GDM1 (cell line): ENCODE results near the gene DGKB.

Experiments
- DNase-seq: peaks from one replicate; lab custom pipeline; 2025; lab: John Stamatoyannopoulos, UW

The DGKB gene

DNA sequence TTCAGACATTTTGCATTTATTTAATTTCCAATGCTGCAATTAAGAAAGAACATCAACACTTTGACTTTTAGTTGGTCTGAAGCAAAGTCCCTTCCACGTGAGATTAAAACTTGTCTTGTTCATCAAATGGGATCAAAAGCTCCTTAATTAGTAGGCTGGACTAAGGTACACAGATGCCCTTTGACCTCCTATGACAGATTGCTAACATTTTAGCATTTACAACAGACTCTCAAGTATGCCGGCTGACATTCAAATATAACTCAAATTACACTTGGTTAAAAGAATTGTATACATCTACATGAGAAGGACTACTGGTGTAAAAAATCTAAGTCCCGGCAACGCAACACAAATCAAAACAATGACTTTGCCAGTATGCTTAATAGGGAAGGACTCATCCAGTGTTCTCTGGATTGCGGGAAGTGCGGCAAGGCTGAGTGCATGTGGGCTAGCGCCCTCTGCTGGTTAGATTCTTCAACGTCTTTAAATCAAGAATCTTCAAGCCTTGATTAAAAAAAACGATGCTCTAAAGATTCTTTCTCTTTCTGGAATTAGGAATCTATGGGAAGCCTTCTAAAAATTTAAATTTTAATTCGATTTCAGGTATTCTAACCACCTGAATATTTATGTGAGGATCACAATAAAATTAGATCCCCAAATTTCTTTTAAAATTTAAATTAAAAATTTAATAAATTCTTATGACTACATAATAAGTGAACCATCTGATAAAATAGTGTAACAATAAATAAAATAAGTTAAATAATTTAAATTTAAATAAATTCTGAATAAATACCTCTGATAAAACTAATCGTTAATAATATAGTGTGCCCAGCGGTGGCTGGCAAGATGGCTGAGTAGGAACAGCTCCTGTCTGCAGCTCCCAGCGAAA lies 444.7 kb downstream of the DGKB start:
- DNase-seq: peak; percentile 2

DNA sequence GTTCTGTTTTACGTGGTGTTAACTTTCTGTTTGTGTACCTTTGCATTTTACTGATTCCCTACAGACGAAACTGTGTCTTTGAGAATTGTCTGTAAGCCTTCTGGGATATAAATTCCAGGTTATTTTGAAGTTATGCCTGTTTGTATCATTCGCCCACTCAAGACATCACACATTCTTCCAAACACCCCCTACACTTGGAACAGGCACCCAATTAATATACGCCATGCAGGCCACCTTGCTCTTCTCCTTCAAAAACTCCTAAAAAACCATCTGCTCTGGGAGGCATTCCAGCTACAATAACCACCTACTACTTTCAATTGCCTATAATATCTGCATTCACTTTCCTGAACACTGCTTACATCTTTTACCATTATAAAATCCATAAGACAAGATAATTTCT lies 453.3 kb downstream of the DGKB start:
- DNase-seq: no peak

DNA sequence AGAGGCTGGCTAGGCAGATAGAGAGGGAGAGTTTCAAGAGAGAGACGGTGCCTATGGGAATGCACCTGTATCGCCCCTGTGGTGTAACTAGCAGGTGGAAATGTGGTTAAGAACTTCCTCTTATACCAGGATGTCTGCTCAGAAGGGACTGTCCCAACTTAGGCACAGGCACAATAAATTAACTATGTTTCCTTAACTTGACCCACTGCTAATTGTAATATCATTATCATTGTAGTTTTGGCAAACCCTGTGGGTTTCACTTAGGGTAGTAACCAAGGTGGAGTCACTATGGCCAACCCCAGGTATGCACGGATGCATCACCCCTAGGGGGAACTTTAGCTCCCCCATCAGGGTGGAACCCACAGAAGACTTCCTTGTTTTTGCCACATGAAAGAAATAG lies 455.7 kb downstream of the DGKB start:
- no peak for DNase-seq

DNA sequence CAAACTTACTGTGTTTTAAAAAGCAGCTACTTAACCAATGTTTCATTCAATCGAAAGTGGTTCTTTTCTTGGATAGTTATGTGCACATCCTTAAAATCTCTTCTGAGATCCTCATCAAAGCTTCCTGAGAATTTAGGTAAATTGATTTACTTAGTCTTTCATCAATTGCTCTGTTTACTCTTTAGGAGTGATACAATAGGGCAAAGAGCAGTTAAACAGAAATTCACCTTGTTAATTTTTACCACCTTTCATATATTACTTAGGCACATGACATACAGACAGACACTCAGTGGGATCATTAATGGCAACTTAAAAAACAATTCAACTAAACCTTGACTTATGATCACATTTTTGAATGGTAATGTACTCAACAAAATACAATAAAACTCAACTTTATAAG lies 456.3 kb downstream of the DGKB start:
- DNase-seq: no peak

DNA sequence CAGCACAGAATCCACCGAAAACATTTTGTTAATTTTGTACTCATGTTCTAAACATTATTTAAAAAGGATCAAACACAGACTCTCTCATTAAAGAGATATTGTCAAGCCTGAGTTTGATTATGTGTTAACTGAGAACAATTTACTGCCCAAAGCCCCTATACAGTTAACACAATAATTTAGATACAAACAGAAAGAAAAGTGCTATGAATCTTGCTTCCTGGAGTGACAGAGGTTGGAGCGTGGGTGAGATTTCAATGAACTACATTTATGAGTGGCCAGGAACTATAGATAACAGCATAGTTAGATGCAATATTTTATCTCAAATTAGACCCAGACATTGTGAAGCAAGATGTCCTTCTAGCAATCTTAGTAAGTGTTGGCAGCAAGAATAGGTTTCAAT lies 464.2 kb downstream of the DGKB start:
- DNase-seq: no peak

DNA sequence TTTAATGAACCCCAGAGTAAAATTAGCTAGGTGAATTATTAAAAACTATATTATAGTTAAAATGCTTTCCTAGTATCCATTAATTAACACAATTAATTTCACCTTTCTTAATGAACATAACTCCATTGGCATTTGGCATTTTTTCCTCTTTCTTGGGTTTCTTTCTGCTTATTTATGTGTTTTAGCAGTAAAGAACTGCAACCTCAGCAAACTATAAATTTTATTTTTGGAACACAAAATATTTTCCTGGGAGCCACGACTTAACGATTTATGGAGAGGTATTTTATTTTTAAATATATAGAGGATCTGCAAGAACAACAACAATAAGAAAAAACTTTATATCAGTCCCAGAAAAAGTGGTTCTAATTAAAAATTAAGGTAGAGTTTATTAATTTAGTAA lies 465.7 kb downstream of the DGKB start:
- no peak for DNase-seq

DNA sequence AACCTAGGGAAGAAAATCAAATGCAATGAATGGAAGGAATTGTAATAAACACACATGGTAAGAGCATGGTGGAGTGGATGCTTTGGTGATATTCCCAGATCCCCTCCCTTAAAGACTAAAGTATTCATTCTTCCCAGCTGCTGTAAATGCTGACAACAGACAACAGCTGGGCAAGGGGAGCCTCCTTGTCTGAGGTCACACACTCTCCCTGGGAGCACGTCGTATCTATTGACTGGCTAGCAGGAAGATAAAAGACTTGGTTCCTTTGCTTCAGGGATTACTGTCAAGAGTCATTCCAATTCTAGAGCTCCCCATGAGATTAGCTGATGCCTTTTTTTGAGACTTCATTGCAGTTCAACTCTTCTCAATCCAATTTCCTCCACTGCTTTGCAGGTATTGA lies 469.6 kb downstream of the DGKB start:
- DNase-seq: no peak

DNA sequence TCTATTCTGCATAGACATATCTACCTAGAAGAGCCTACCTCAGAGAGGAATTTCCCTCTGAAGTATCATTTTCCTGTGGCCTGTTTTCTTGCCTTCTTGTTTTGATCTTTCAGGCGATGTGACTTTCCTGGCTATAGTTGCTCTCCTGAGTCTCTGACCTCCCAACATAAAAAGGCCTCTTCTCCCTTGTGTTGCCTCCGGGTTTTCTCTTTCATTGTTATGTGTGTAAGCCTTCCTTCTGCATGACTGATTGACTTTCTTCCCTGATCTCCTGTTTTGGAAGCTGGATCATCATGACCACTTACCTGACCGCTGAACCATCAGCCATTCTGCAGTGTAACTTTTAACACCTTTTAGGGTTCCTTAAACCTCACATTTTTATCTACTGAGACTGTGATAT lies 471.6 kb downstream of the DGKB start:
- no peak for DNase-seq

DNA sequence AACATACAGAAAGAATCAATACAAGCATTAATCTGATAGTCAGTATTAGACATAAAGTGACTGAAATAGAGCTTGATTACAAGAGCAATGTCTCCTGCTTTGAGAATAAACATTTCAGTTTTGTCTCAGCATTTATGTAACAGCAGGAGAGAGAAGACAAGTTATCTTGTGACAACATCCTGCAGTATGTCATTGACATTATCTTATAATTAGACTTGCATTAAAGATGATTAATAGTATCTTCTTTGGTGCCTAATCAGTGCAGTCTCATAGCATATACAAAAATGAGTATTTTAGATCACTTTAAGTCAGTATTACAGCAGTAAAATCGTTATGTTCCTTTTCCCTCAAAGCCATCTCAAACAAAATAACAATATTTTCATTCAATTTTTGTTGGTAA lies 477.0 kb downstream of the DGKB start:
- DNase-seq: no peak

DNA sequence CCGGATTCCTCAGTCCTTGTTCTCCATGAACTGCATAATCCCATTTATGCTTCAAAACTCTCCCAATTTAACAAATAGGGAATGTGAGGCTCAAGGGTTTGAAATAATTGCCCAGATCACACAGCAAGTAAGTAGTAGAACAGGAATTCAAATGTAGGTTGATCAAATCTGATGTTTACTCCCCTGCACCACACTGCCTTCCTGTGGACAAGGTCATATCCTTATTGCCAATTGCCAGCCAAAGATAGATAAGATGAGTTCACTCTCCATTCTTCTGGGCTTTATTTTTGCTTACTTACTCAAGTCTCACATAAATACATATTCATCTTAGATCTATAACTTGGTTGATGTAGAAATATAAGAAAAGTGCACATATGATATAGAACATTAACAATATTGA lies 477.9 kb downstream of the DGKB start:
- DNase-seq: no peak

DNA sequence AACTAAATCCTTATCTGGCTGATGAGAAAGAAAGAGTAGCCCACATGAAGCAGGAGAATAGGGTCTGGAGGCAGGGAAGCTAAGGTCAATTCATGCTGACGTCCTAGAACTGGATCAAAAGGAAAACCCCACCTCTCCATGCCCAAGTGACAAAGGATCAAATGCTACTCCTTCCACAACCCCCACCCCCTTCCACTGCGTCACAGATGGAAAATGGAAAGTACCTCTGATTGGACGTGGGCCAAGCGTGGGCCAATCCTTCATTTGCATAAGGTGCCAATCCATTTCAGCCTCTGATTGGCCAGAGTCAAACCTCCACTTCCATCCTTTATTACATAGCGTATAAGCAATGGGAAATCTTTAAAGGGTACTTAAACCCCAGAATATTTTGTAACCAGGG lies 481.8 kb downstream of the DGKB start:
- DNase-seq: no peak

DNA sequence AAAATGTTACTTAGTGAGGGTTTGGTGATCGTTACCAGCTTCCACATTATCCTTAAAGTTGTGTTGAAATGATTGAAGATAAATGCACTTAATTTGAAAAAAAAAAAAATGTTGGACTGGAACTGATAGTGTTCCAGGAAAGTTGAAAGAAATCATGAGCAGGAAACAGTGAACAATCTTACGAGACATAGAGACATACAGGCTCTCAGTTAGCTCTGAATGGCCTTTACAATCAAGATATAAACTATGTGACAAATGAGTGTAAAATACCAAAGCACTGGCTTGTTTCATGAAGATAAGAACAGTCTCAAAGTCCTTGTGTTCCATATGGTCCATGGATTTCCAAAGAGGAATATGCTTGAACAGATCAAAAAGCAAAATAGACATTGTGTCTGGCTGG lies 483.0 kb downstream of the DGKB start:
- DNase-seq: no peak

DNA sequence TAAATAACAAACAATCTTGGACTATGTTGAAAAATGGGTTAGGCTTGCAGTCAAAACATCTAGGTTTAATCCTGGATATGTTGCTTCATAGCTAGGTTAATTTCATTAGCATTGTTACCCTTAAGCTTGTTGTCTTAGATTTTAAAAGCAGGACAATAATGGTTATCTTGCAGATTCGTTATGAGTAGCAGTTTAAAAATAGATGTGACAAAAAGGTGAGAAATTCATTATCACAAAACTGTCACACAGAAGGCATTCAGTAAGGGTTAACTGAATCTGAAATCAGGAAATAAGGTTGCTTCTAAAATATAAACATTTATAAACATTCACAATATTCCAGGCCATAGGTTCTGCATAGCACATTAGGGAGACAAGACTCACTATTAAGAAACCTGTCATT lies 483.9 kb downstream of the DGKB start:
- no peak for DNase-seq

DNA sequence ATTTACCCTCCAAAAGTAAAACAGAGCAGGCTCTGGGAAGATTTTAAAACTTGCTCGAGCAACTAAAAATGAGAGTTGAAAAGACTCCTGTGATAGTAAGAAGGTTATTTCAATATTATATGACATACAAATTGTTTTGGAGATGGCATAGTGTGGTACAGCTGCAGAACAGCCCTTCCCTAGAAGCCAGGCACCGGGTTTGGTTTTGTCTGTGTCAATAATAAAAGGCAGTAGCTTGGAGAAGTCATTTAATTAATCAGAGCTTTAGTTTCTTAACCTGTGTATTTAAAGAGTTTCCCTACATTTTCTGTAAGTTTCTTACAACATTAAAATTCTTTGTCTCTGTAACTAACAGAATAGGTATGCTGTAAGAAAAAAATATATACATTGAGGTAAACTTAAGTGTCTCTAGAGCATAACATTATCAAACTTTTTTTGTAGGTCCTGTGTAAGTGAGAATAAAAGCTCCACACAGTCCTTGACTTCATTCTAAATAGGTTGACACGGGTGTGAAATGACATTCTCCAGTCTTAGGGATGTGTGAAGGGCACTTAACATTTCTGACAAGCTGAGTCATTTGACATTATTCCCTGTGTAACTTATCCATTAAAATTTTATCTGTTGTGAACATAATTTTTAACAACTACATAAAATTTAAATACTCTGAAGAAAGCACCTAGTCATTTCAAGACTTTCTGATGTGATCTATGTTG lies 488.1 kb downstream of the DGKB start:
- DNase-seq: no peak

DNA sequence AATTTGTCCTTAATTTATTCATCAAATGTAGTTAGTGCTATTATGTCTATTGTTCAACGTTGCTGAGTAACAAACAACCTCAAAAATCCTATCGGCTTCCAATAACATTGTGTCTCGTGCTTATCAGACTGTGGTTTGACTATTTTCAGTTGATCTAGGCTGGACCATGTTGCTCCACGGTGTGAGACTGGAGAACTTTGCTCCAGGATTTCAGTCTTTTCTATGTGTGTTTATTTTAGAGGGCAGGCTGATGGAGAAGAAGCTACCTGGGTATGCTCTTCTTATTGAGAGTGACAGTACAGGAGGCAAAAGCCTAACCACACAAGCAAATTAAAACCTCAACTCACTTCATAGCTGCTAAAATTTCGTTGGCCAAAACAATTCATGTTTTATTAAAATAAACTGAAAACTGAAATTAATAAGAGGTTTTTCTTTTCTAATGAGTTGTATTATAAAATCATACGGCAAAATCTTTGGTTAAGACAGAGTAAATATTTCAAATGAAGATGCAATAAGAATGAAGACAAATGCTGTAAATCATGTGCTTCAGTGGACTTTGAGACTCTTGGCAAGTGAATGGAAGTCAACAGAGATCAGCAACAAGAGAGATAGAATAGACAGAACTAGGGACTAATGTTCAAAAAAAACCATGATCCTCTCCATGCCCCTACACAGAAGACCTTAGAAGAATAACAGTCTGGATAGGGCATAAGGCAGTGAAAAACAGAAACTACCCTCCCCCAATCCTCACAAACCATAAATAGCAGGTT lies 495.1 kb downstream of the DGKB start:
- DNase-seq: no peak

DNA sequence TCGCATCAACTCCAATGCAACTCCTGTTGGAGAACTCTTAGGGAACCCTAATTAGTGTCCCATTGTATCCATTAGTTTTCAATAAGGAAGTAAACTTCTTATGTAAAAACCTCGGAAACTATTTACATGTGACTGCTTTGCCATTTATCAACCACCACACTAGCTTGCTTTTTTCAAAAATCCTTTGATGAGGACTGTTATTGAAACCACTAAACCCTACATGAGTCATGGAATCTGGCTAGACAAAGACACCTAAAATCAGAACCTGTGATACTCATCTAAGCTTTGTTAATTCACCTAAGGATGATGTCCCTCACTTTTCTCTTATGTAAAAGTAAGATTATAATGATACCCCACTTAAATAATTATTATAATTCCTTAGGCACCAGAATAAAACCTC lies 499.0 kb downstream of the DGKB start:
- no peak for DNase-seq

DNA sequence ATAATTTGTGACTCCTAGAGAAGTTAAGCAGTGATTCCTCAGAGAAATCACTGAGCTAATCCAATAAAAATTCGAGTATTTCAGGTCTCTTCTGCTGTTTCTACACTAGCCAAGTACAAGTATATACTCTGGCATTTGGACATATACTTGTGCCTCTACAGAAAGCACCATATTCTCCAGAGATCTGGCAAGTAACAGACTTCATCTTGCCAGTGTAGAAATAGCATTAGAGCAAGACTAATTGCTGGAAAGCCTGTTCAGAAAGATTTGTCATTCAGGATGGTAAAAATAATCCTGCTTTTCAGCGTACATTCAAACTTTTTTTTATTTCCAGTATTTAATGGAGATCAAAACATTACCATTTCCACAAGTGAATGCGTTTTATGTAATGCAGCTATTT lies 502.3 kb downstream of the DGKB start:
- DNase-seq: no peak

DNA sequence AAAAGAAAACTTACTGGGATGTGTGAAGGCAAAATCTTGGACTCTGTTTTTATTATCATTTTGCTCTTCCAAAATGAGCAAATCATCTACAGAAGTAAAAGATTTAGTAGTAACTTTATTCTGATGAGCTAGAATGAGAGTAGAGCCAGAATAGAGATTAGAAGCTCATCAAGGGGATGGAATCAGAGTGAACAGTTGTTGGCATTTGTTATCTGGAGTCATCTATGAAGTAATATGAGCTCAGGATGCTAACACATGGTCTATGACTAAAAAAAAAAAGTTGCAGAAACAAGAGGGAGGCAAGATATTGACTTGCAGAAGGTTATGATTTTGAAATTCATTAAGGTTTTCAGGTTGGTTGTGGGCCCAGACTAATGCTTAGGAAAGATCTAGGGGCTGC lies 504.0 kb downstream of the DGKB start:
- DNase-seq: no peak

DNA sequence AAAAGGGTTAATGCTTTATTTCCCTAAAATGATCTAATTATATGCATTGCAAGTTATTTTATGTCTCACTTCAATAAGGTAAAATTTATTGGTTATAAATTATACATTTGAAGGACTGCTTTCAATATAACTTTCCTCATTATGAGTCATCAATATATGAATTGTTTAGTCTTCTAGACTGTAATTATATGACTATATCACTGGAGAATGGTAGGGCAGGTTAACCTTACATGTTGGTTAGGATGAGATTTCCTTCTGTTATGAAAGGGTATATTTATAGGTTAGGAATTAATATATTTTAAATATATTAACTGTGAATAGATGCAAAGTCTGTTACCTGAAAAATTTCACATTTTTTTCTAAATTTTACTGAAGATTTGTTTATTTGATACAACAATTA lies 506.7 kb downstream of the DGKB start:
- DNase-seq: no peak

DNA sequence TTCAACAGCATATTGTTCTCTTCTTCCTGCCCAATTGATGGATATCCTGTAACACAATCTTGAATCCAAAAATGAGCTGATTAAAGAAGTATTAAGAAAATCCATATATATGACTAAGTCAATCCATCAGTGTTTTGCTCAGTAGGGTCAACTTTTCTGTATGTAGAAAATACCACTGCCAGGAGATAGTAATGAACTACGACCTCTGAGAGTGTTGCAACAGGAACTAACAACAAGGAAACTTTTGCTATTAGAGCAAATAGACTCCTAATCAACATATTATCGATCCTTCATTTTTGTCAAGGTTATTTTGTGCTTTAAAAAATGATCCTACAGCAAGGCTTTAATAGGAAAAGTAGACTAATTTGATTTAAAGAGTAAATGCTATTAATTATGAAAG lies 507.8 kb downstream of the DGKB start:
- no peak for DNase-seq

DNA sequence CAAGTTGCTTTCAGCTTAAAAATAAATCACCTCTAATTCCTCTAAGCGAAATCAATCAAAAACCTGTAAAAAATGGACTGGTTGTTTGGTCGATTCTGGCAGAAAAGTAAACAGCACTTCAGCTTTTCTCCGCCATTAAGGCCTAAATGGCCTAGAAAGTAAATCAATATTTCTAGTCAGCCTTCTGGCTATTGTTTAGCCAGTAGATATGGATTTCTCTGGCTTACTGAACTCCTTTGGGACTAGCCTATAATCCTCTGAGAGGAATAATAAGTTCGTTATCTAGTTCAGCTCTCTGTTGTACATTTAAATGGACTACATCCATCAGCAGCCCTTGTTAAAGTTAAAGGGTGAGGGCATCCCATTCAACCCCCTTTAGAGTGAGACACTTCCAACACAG lies 513.0 kb downstream of the DGKB start:
- no peak for DNase-seq

DNA sequence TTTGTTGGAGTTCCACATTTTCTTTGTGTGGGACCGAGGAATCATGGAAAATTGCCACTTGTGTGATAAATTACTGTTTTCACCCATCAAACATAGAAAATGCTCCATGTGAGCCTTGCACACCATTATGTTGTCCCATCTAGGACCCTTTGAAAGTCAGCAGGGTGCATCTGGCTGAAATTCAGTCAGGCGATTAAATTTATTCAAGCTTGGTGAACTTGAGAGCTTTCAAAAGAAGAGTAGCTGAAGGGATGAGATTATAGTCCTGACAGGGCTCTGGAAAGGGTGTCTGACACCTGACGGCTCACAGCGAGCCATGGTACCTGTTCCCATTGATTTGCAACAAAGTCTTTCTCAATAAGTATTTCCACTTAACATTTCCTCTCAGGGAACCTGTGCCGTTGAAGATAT lies 513.4 kb downstream of the DGKB start:
- DNase-seq: no peak

DNA sequence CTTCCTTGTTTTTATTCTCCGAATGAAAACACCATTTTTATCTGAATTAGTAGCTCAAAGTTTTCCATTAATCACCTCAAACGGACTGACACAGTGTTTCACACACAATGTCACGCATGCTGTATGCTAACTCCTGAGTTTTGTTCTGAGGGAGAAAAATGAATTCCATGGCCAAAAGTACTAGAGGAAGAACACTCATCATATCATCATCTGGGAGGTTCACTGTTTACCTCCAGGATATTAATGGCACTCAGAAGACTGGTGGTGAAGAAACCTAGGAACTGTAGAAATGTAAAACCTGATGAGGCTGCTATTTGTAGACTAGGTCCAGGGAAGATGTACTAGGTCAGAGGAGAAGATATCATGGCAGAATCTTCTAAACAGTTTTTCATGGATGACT lies 517.5 kb downstream of the DGKB start:
- no peak for DNase-seq
